Coronary artery (tissue), 2 donors: ENCODE results near the gene RPRD1B.
A peak's percentile ranks its signal among the peaks of the same experiment; 100 is the strongest.

ENCODE experiments used
- DNase-seq: peaks from one replicate; pipeline ENCODE4 v3.0.0-alpha.2; 2017; ENCODE audit warnings: low spot score
- H3K27ac ChIP-seq, 2 donors: fragments of 200-600 bp; sonication (generic); one replicate each; pipeline ENCODE4 v1.5.1; 2016 to 2019
- H3K4me3 ChIP-seq: fragments of 200-600 bp; sonication (generic); 2 replicates; pipeline ENCODE4 v1.5.1; 2016; ENCODE audit warnings: mild to moderate bottlenecking, moderate library complexity
- TF ChIP-seq, protein P1 (sequence below): fragments of 200-600 bp; sonication (generic); IDR thresholded peaks from one replicate; pipeline ENCODE4 v1.5.1; 2019; ENCODE audit warnings: antibody characterized with exemption

RPRD1B gene

DNA sequence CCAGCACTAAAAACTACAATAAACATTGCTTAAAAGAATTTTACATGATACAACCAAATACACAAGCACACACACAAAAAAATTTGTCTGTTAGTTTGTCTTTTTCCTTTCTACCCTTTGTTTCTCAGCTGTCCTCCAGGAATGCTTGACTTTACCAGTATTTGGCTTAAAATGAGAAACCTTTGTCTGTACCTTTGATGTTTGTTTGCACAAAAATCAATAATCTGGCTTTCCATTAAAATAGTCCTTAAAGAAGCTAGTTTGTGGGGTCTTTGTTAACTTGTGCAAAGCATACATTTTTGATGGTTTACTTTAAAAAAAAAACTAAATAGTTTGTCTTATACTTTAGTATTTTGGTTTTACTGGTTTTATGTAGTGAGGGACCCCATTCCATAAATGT, 49.3 kb downstream of the RPRD1B start:
- peak overlapping the region in 1 of 2 donors; percentile 78 for H3K27ac ChIP-seq
- no peak for DNase-seq
- TF ChIP-seq, protein P1, sequence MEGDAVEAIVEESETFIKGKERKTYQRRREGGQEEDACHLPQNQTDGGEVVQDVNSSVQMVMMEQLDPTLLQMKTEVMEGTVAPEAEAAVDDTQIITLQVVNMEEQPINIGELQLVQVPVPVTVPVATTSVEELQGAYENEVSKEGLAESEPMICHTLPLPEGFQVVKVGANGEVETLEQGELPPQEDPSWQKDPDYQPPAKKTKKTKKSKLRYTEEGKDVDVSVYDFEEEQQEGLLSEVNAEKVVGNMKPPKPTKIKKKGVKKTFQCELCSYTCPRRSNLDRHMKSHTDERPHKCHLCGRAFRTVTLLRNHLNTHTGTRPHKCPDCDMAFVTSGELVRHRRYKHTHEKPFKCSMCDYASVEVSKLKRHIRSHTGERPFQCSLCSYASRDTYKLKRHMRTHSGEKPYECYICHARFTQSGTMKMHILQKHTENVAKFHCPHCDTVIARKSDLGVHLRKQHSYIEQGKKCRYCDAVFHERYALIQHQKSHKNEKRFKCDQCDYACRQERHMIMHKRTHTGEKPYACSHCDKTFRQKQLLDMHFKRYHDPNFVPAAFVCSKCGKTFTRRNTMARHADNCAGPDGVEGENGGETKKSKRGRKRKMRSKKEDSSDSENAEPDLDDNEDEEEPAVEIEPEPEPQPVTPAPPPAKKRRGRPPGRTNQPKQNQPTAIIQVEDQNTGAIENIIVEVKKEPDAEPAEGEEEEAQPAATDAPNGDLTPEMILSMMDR: no peak
- no peak overlapping the region for H3K4me3 ChIP-seq

DNA sequence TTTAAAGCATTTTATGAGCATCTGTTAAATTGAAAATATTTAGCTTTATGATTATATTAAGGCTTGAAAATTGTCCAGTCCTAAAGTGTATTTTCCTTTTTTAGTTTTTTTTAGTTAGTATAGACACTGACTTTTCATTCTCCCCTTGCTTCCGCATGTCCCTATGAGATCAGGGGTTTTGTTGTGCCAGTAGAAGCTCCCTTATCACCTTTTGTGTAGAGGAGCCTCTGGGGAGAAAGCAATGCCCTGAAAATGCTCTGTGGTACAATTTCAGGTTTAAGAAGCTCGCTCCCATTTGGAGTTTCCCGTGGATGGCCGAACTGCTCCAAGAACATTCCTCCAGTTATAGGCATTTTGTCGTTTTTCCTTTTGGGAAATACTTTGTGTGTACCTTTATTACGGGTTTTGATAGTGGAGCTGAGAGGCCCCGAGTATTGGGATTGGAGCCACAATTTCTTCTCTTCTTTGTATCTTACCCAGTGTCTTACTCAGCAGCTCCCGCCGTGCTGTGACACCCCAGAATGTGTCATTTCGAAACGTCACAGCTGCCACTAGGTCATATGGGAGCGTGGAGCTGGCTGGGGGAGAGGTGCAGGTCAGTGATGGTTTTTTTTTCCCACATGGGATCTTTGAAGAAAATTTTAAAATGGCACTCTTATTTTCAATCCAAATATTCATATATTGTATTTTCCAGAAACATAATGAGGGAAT, 49.9 kb downstream of the RPRD1B start:
- TF ChIP-seq, protein P1: no peak
- no peak for DNase-seq
- H3K4me3 ChIP-seq: no peak overlapping the region
- H3K27ac ChIP-seq: peak overlapping the region; percentile 78 to 81

DNA sequence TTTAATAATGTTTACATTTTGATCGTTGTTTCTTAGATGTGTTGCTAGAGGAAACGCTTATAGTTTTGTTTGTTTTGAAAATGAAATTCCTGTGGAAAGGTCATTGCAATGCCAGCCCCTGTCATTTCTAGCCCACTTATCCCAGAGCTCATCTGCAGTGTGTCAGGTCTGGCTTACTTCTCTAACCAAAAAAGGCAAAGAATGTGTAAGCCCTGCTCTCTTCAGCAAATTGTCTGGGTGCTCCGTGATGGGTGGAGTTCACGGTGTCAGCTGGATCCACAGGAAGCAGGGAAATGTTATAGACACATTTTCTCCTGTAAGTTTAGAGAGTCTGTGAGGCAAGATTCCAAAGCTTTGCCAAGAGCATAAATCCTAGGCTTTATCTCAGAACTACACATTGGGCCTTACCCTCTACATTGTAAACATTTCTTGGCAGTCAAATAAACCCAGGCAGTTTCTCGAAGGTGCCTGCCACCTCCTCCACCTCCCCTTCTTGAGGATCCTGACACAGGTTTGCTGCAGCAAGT, 50.9 kb downstream of the RPRD1B start:
- Histone ChIP-seq H3K4me3 (no peak overlapping the region), H3K27ac (peak overlapping the region; percentile 78 to 81)
- TF ChIP-seq, protein P1: no peak
- no peak for DNase-seq

DNA sequence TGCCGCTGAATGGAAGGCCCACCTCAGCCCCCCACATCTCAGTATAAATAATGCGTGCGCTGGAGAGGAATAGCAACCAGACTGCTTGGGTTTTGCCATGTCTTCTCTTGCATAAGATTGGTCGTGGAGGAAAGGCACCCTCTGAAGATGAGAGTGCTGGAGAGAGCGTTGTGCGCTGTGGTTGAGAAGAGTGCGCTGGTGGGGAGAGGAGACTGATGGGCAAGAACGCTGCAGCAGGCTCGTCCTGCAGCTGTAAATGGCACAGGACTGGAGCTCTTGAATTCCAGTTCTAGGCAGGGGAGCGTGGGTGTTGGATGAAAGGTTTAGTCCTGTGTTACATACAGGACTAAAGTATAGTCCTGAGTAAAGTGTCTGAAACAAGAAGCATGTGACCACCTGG, 51.5 kb downstream of the RPRD1B start:
- H3K27ac ChIP-seq: peak overlapping the region; percentile 78 to 81

DNA sequence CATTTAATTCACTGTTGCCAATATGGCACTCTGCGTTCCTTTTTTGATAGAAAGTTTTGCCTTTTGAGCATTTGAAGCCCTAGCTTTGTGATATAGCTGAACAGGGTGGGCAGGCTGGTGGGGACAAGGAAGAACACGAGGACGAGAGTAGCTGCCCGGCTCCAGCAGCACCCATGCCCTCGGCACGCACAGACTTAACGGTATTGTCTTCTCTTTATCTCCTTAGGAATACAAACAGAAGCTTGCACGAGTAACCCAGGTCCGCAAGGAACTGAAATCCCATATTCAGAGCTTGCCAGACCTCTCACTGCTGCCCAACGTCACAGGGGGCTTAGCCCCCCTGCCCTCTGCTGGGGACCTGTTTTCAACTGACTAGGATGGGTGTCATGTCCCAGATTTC, 56.0 kb downstream of the RPRD1B start:
- TF ChIP-seq, protein P1: no peak
- DNase-seq: no peak
- Histone ChIP-seq H3K27ac (no peak overlapping the region), H3K4me3 (no peak overlapping the region)

More for the DNA sequence above, 51.5 kb downstream of the RPRD1B start:
- no peak for DNase-seq
- no peak overlapping the region for H3K4me3 ChIP-seq
- TF ChIP-seq, protein P1: no peak

DNA sequence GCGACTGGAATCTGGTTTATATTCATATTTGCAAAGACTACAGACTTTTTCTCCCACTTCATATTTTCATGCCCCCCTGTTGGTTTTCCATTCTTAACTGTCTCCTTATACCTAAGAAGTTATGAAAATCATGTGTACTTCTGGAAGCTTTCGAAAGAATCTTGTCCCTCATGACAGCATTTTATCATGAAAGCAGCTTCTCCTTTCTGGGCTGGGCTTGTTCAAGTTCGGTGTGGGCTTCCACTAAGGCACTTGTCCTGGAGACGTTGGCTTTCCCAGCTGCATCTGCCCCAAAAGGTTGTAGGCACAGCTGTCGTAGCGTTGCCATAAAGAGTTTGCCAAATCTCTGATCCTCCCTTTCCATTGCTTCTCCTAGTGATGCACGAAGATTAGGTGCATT, 56.5 kb downstream of the RPRD1B start:
- TF ChIP-seq, protein P1: no peak
- Histone ChIP-seq H3K27ac (no peak overlapping the region), H3K4me3 (no peak overlapping the region)
- DNase-seq: no peak
